Sigmoid colon (tissue), 7 donors: Measurements from ENCODE around the gene NUPR1. TPM values are rescaled to one million over a fixed set of nuclear protein-coding genes. Genes with fewer than 3 reads are reported as not detected.

Source experiments
- DNase-seq: peaks from one replicate; pipeline ENCODE4 v3.0.0-alpha.2; 2019
- H3K27ac ChIP-seq, 4 donors: fragments of 200-600 bp; sonication (generic); one replicate each; pipeline ENCODE4 v1.5.1; 2016 to 2019; ENCODE audit warnings: mild to moderate bottlenecking in 1 of 4
- H3K27me3 ChIP-seq, 3 donors: fragments of 200-600 bp; sonication (generic); one replicate each; pipeline ENCODE4 v1.5.1; 2019; ENCODE audit warnings: mild to moderate bottlenecking in 1 of 3
- H3K36me3 ChIP-seq, 4 donors: fragments of 200-600 bp; sonication (generic); one replicate each; pipeline ENCODE4 v1.5.1; 2016 to 2019
- H3K4me1 ChIP-seq, 4 donors: fragments of 200-600 bp; sonication (generic); one replicate each; pipeline ENCODE4 v1.5.1; 2017 to 2019
- H3K4me3 ChIP-seq, 4 donors: fragments of 200-600 bp; sonication (generic); one replicate each; pipeline ENCODE4 v1.5.1; 2017 to 2019; ENCODE audit warnings: mild to moderate bottlenecking in 2 of 4, moderate library complexity in 1 of 4
- H3K9me3 ChIP-seq, 4 donors: fragments of 200-600 bp in 3 of 4; sonication (generic) in 3 of 4; one replicate each; pipeline versions ENCODE4 v1.5.1 to v1.6.1; 2013 to 2019
- CTCF ChIP-seq, 4 experiments: fragments of 450-650 bp in 3 of 4; fragments of 200-600 bp in 1 of 4; IDR thresholded peaks; one replicate each; pipeline ENCODE4 v1.5.1; 2016 to 2019; ENCODE audit warnings: antibody characterized with exemption in 4 of 4, mild to moderate bottlenecking in 3 of 4, moderate library complexity in 2 of 4
- EP300 ChIP-seq, 4 donors: sonication (generic); formaldehyde crosslinking; IDR thresholded peaks; one replicate each; pipeline ENCODE4 v1.6.1; 2017; ENCODE audit warnings: antibody characterized with exemption in 4 of 4
- POLR2A ChIP-seq, 2 donors: fragments of 450-650 bp; IDR thresholded peaks; one replicate each; pipeline ENCODE4 v1.6.1; 2016; ENCODE audit warnings: antibody characterized with exemption in 2 of 2, mild to moderate bottlenecking in 2 of 2, moderate library complexity in 2 of 2
- POLR2AphosphoS5 ChIP-seq, 4 donors: sonication (generic); formaldehyde crosslinking; IDR thresholded peaks; one replicate each; pipeline ENCODE4 v1.6.1; 2017; ENCODE audit warnings: antibody characterized with exemption in 4 of 4
- WGBS, 2 donors: extraction: QIAGEN DNeasy Blood & Tissue Kit; methylation state at CpG; one replicate each; pipeline ENCODE4 v1.1.7; 2013; 5-methylcytosine and 5-hydroxymethylcytosine counted together
- intact Hi-C: fragments of 100-400 bp; cut with DNase I; formaldehyde crosslinking; loops from one replicate; pipeline ENCODE4 v1.15.1; 2023
- polyA plus RNA-seq, 3 donors: library from polyadenylated mRNA; stranded (reverse); fragments of 200-250 nt; gene quantifications; one replicate each; pipeline ENCODE4 v1.2.3, GENCODE V29; 2013
- total RNA-seq, 4 donors: library from RNA; depleted of rRNA; stranded (reverse); fragments of >200 nt; gene quantifications; one replicate each; pipeline ENCODE4 v1.1.0, GENCODE V29; 2016
- donor health status: healthy with polysubstance abuse.
- donor health status: Bipolar disorder and iron deficiency.
- donor health status: healthy.

Gene NUPR1
- total and polyA plus RNA-seq, 7 donors, result 48.6 to 318 (median 70.8) TPM

- no peaks in the 10 kb centered on the region for H3K36me3 ChIP-seq
- H3K9me3 ChIP-seq, result no peaks in the 10 kb centered on the region
- DNase-seq, result no peak
- peak overlapping the region in 3 of 4 donors; percentile 39 to 49 (median 42) for H3K27ac ChIP-seq
- 23 to 74% methylated on average over 13 of the region's 13 CpGs for WGBS, 2 donors
- intact Hi-C loops, result no loop called here
- H3K27me3 ChIP-seq, result no peaks in the 10 kb centered on the region
- peaks cover 0 to 10% (median 8%) of the 10 kb centered on the region in 4 donors for H3K4me1 ChIP-seq
- no peak for TF ChIP-seq EP300 (IDR thresholded peaks at IDR 0.05)
- no peak for TF ChIP-seq POLR2AphosphoS5 (IDR thresholded peaks at IDR 0.05)
- no peak for TF ChIP-seq CTCF (IDR thresholded peaks at IDR 0.05)
- no peak for TF ChIP-seq POLR2A (IDR thresholded peaks at IDR 0.05)
- H3K4me3 ChIP-seq, result peak overlapping the region in 3 of 4 donors; percentile 8 to 30 (median 11)
Measured at GRCh38 chr16:28495098-28495793, 43.5 kb downstream of the NUPR1 start.

GRCh38 chr16:28494121-28494851 lies 44.5 kb downstream of the NUPR1 start, which contains the start of gene APOBR:
TSS of gene APOBR (plus strand) at chr16:28494643. CDS start at chr16:28494682, 39 bp downstream.
- no peaks in the 10 kb centered on the region for H3K27me3 ChIP-seq
- peak within 1 kb of the TSS in 3 of 4 donors; percentile 8 to 30 (median 11) for H3K4me3 ChIP-seq
- TF ChIP-seq POLR2A (IDR thresholded peaks at IDR 0.05) (no peak), CTCF (IDR thresholded peaks at IDR 0.05) (no peak)
- peaks cover 0 to 18% (median 13%) of the 10 kb centered on the region in 4 donors for H3K4me1 ChIP-seq
- DNase-seq, result no peak
- intact Hi-C loops, result no loop called here
- 20 to 25% methylated on average over 12 of the region's 12 CpGs for WGBS, 2 donors
- H3K9me3 ChIP-seq, result no peaks in the 10 kb centered on the region
- H3K27ac ChIP-seq, result peak within 1 kb of the TSS; percentile 40 to 92 (median 46)
- peaks cover 0 to 7% (median 0%) of the 10 kb centered on the region in 4 donors for H3K36me3 ChIP-seq

GRCh38 chr16:28492511-28492910 lies 46.3 kb downstream of the NUPR1 start:
- Histone ChIP-seq H3K27me3 (no peaks in the 10 kb centered on the region), H3K4me3 (peak overlapping the region in 3 of 4 donors; percentile 75 to 97 (median 90)), H3K4me1 (peaks cover 0 to 20% (median 13%) of the 10 kb centered on the region in 4 donors), H3K36me3 (peaks cover 0 to 25% (median 5%) of the 10 kb centered on the region in 4 donors), H3K27ac (peak overlapping the region; percentile 92 to 93 (median 93)), H3K9me3 (no peaks in the 10 kb centered on the region)
- intact Hi-C loops, result loop anchor here (1.0 to 2.0 kb wide), 2 partner anchors 46 to 62 kb away; partner anchors contain the start of gene NUPR1
- no peak for TF ChIP-seq POLR2AphosphoS5 (IDR thresholded peaks at IDR 0.05)
- no peak for TF ChIP-seq POLR2A (IDR thresholded peaks at IDR 0.05)
- TF ChIP-seq EP300 (IDR thresholded peaks at IDR 0.05), result no peak
- no peak for TF ChIP-seq CTCF (IDR thresholded peaks at IDR 0.05)
- DNase-seq, result no peak
- 33 to 41% methylated on average over 4 of the region's 4 CpGs for WGBS, 2 donors

GRCh38 chr16:28491970-28492474 lies 46.8 kb downstream of the NUPR1 start, which contains the start of gene CLN3:
TSS of gene CLN3 (minus strand) at chr16:28492074. CDS start at chr16:28491759, 315 bp downstream.
- Histone ChIP-seq H3K27me3 (no peaks in the 10 kb centered on the region), H3K9me3 (no peaks in the 10 kb centered on the region), H3K27ac (peak within 1 kb of the TSS; percentile 92 to 93 (median 93)), H3K4me3 (peak within 1 kb of the TSS; percentile 73 to 97 (median 82)), H3K4me1 (peaks cover 0 to 20% (median 13%) of the 10 kb centered on the region in 4 donors), H3K36me3 (peaks cover 0 to 30% (median 8%) of the 10 kb centered on the region in 4 donors)
- WGBS, 2 donors, result 0% methylated on average over 21 of the region's 21 CpGs
- no peak for TF ChIP-seq CTCF (IDR thresholded peaks at IDR 0.05)
- no peak for TF ChIP-seq EP300 (IDR thresholded peaks at IDR 0.05)
- peak; percentile 56 to 80 (median 60) for TF ChIP-seq POLR2AphosphoS5 (IDR thresholded peaks at IDR 0.05)
- intact Hi-C loops, result loop anchor here (1.0 to 2.0 kb wide), 2 partner anchors 47 to 62 kb away; partner anchors contain the start of gene NUPR1
- peak; percentile 97 for DNase-seq
